ENCODE measurements around the gene ESRRG.

- no peak for TF ChIP-seq POLR2A (IDR thresholded peaks at IDR 0.05; ENCODE audit: low read length)
- TF ChIP-seq GATA1 (IDR thresholded peaks at IDR 0.05; ENCODE audit: low read depth, low read length): no peak
These were observed 246.9 kb downstream of the ESRRG start for GRCh38 chr1:216476341-216476740.
